Measurements from ENCODE around the gene TAS1R3.

GRCh38 chr1:1299686-1300351, 31.3 kb upstream of the TAS1R3 start:
- TF ChIP-seq REST (IDR thresholded peaks at IDR 0.05; ENCODE audit: unreplicated experiment) (peak; percentile 27), EZH2 (IDR thresholded peaks at IDR 0.05; ENCODE audit: low read depth, unreplicated experiment) (no peak), CTCF (conservative IDR thresholded peaks at IDR 0.05; ENCODE audit: low read depth in 2 of 2) (peak; percentile 46 to 55), CREB1 (CRISPR knock-in tag; IDR thresholded peaks at IDR 0.05; ENCODE audit: low read depth) (no peak), ZNF331 (CRISPR knock-in tag; IDR thresholded peaks at IDR 0.05; ENCODE audit: low read depth) (no peak), ETS1 (IDR thresholded peaks at IDR 0.05) (no peak), POLR2AphosphoS5 (IDR thresholded peaks at IDR 0.05; ENCODE audit: low read depth) (no peak), EZH2phosphoT487 (IDR thresholded peaks at IDR 0.05; ENCODE audit: unreplicated experiment) (no peak), NANOG (IDR thresholded peaks at IDR 0.05; ENCODE audit: borderline replicate concordance) (no peak), STAT1 (IDR thresholded peaks at IDR 0.05; ENCODE audit: unreplicated experiment) (no peak), JUNB (IDR thresholded peaks at IDR 0.05; ENCODE audit: unreplicated experiment) (no peak)
